Suprapubic skin (tissue), 4 donors: ENCODE data around the gene MMD2. TPM values are rescaled to one million over a fixed set of nuclear protein-coding genes. Genes with fewer than 3 reads are reported as not detected.
"Not testable (repeated sequence)": the region's sequence is repeated elsewhere in the genome, so short reads cannot be mapped to it uniquely, and the experiment has no call there.

Experiments
- DNase-seq, 2 donors: peaks; one replicate each; pipeline ENCODE4 v3.0.0-alpha.2; 2019; ENCODE audit warnings: low spot score in 2 of 2
- H3K27ac ChIP-seq: fragments of 200-600 bp; sonication (generic); one replicate; pipeline ENCODE4 v1.5.1; 2019
- H3K27me3 ChIP-seq: fragments of 200-600 bp; sonication (generic); one replicate; pipeline ENCODE4 v1.5.1; 2019
- H3K36me3 ChIP-seq: fragments of 200-600 bp; sonication (generic); one replicate; pipeline ENCODE4 v1.5.1; 2019
- H3K4me1 ChIP-seq: fragments of 200-600 bp; sonication (generic); one replicate; pipeline ENCODE4 v1.5.1; 2019
- H3K4me3 ChIP-seq: fragments of 200-600 bp; sonication (generic); one replicate; pipeline ENCODE4 v1.5.1; 2019; ENCODE audit warnings: mild to moderate bottlenecking
- H3K9me3 ChIP-seq: fragments of 200-600 bp; sonication (generic); one replicate; pipeline ENCODE4 v1.5.1; 2019
- CTCF ChIP-seq, 2 donors: fragments of 200-600 bp in 1 of 2; fragments of 450-650 bp in 1 of 2; sonication (generic) in 1 of 2; IDR thresholded peaks; one replicate each; pipeline ENCODE4 v1.5.1; 2016 to 2019; ENCODE audit warnings: antibody characterized with exemption in 2 of 2, mild to moderate bottlenecking in 1 of 2, moderate library complexity in 1 of 2
- EP300 ChIP-seq: sonication (generic); formaldehyde crosslinking; IDR thresholded peaks from one replicate; pipeline ENCODE4 v1.6.1; 2017; ENCODE audit warnings: antibody characterized with exemption
- POLR2A ChIP-seq, 2 donors: fragments of 450-650 bp; IDR thresholded peaks; one replicate each; pipeline ENCODE4 v1.6.1; 2017; ENCODE audit warnings: antibody characterized with exemption in 2 of 2, mild to moderate bottlenecking in 2 of 2, moderate library complexity in 2 of 2
- POLR2AphosphoS5 ChIP-seq, 3 donors: sonication (generic); formaldehyde crosslinking; IDR thresholded peaks; one replicate each; pipeline ENCODE4 v1.6.1; 2017; ENCODE audit warnings: antibody characterized with exemption in 3 of 3
- WGBS: methylation state at CpG from one replicate; pipeline ENCODE4 v1.1.5; 2018; 5-methylcytosine and 5-hydroxymethylcytosine counted together
- total RNA-seq, 4 donors: library from RNA; depleted of rRNA; stranded (reverse); fragments of >200 nt; gene quantifications; one replicate each; pipeline ENCODE4 v1.1.0, GENCODE V29; 2016

MMD2 gene
- total RNA-seq, 4 donors from 2014 or later: not detected

GRCh38 chr7:4973728-4974198, 14.8 kb upstream of the MMD2 start:
- peaks cover 20% of the 10 kb centered on the region for H3K36me3 ChIP-seq
- peaks cover 17% of the 10 kb centered on the region for H3K4me1 ChIP-seq
- peak overlapping the region; percentile 84 for H3K27ac ChIP-seq
- no peaks in the 10 kb centered on the region for H3K9me3 ChIP-seq
- DNase-seq: peak; percentile 94 to 95
- peak overlapping the region; percentile 95 for H3K4me3 ChIP-seq
- 5% methylated on average over 24 of the region's 41 CpGs for WGBS
- H3K27me3 ChIP-seq: no peaks in the 10 kb centered on the region
- peak; percentile 44 to 82 for TF ChIP-seq CTCF (IDR thresholded peaks at IDR 0.05)
- no peak for TF ChIP-seq EP300
- peak in 1 of 2 donors; percentile 36 for TF ChIP-seq POLR2A (IDR thresholded peaks at IDR 0.05)

- H3K27me3 ChIP-seq, H3K9me3 ChIP-seq, H3K4me3 ChIP-seq, H3K27ac ChIP-seq: not testable (repeated sequence)
- Histone ChIP-seq H3K36me3 (peaks cover 11% of the 10 kb centered on the region), H3K4me1 (peaks cover 17% of the 10 kb centered on the region)
- WGBS: 78% methylated on average over 9 of the region's 10 CpGs
- peak in 1 of 2 donors; percentile 58 for DNase-seq
These were observed 13.5 kb upstream of the MMD2 start for GRCh38 chr7:4972446-4972845.

- Histone ChIP-seq H3K27ac (no peak overlapping the region), H3K9me3 (no peaks in the 10 kb centered on the region), H3K4me3 (no peak overlapping the region), H3K27me3 (peaks cover 32% of the 10 kb centered on the region), H3K36me3 (no peaks in the 10 kb centered on the region), H3K4me1 (no peaks in the 10 kb centered on the region)
- 88% methylated on average over 11 of the region's 11 CpGs for WGBS
- DNase-seq: peak in 1 of 2 donors; percentile 72
- TF ChIP-seq EP300 (no peak), POLR2A (IDR thresholded peaks at IDR 0.05) (no peak), POLR2AphosphoS5 (IDR thresholded peaks at IDR 0.05) (no peak), CTCF (IDR thresholded peaks at IDR 0.05) (no peak)
These were observed 6.5 kb upstream of the MMD2 start for GRCh38 chr7:4965295-4966022.

GRCh38 chr7:4964506-4964905, 5.5 kb upstream of the MMD2 start:
- WGBS: 36% methylated on average over 11 of the region's 11 CpGs
- H3K27me3 ChIP-seq: peaks cover 39% of the 10 kb centered on the region

GRCh38 chr7:4962872-4963775, 4.1 kb upstream of the MMD2 start:
- peak in 1 of 2 donors; percentile 64 for DNase-seq
- peaks cover 12% of the 10 kb centered on the region for H3K4me1 ChIP-seq
- H3K36me3 ChIP-seq: no peaks in the 10 kb centered on the region
- no peak overlapping the region for H3K27ac ChIP-seq
- H3K4me3 ChIP-seq: no peak overlapping the region
- 82% methylated on average over 15 of the region's 19 CpGs for WGBS
- peaks cover 52% of the 10 kb centered on the region for H3K27me3 ChIP-seq
- no peak for TF ChIP-seq EP300
- TF ChIP-seq CTCF (IDR thresholded peaks at IDR 0.05): no peak
- TF ChIP-seq POLR2A (IDR thresholded peaks at IDR 0.05): no peak
- TF ChIP-seq POLR2AphosphoS5 (IDR thresholded peaks at IDR 0.05): no peak
- no peaks in the 10 kb centered on the region for H3K9me3 ChIP-seq

More at GRCh38 chr7:4964506-4964905, 5.5 kb upstream of the MMD2 start:
- Histone ChIP-seq H3K36me3 (no peaks in the 10 kb centered on the region), H3K4me3 (no peak overlapping the region), H3K9me3 (no peaks in the 10 kb centered on the region), H3K27ac (no peak overlapping the region), H3K4me1 (peaks cover under 1% of the 10 kb centered on the region)
- TF ChIP-seq POLR2AphosphoS5 (IDR thresholded peaks at IDR 0.05): no peak
- no peak for TF ChIP-seq CTCF (IDR thresholded peaks at IDR 0.05)
- TF ChIP-seq POLR2A (IDR thresholded peaks at IDR 0.05): no peak
- DNase-seq: peak in 1 of 2 donors; percentile 69
